ENCODE results near the gene CNPY3. TPM values are rescaled to one million over a fixed set of nuclear protein-coding genes. Genes with fewer than 3 reads are reported as not detected.
"Not testable (repeated sequence)": the region's sequence is repeated elsewhere in the genome, so short reads cannot be mapped to it uniquely, and the experiment has no call there.

CNPY3 gene
- total and polyA plus RNA-seq, 10 of the 15 experiments (the other 5 are each of a cell fraction or from before 2014, with no cell fraction given): 7.2 to 102 (median 73.6) TPM

GRCh38 chr6:42952389-42952788 is 23.1 kb downstream of the CNPY3 start (continued):
- TF ChIP-seq E4F1 (IDR thresholded peaks at IDR 0.05; ENCODE audit: borderline replicate concordance, partially characterized antibody): no peak
- TF ChIP-seq NBN (IDR thresholded peaks at IDR 0.05): no peak
- TF ChIP-seq ASH2L (IDR thresholded peaks at IDR 0.05; ENCODE audit: borderline replicate concordance, low read depth): no peak
- TF ChIP-seq CBX5 (IDR thresholded peaks at IDR 0.05; ENCODE audit: low read depth): no peak
- no peak for TF ChIP-seq NKRF (conservative IDR thresholded peaks at IDR 0.05)
- TF ChIP-seq EED (IDR thresholded peaks at IDR 0.05; ENCODE audit: low read depth): no peak
- no peak for TF ChIP-seq PML (IDR thresholded peaks at IDR 0.05; ENCODE audit: low read length)
- no peak for TF ChIP-seq POU2F2 (IDR thresholded peaks at IDR 0.05; ENCODE audit: borderline replicate concordance, low read depth, low read length)
- TF ChIP-seq DPF2 (IDR thresholded peaks at IDR 0.05): no peak
- TF ChIP-seq TBL1XR1 (IDR thresholded peaks at IDR 0.05; ENCODE audit: low read depth, low read length): no peak
- TF ChIP-seq, protein P1, sequence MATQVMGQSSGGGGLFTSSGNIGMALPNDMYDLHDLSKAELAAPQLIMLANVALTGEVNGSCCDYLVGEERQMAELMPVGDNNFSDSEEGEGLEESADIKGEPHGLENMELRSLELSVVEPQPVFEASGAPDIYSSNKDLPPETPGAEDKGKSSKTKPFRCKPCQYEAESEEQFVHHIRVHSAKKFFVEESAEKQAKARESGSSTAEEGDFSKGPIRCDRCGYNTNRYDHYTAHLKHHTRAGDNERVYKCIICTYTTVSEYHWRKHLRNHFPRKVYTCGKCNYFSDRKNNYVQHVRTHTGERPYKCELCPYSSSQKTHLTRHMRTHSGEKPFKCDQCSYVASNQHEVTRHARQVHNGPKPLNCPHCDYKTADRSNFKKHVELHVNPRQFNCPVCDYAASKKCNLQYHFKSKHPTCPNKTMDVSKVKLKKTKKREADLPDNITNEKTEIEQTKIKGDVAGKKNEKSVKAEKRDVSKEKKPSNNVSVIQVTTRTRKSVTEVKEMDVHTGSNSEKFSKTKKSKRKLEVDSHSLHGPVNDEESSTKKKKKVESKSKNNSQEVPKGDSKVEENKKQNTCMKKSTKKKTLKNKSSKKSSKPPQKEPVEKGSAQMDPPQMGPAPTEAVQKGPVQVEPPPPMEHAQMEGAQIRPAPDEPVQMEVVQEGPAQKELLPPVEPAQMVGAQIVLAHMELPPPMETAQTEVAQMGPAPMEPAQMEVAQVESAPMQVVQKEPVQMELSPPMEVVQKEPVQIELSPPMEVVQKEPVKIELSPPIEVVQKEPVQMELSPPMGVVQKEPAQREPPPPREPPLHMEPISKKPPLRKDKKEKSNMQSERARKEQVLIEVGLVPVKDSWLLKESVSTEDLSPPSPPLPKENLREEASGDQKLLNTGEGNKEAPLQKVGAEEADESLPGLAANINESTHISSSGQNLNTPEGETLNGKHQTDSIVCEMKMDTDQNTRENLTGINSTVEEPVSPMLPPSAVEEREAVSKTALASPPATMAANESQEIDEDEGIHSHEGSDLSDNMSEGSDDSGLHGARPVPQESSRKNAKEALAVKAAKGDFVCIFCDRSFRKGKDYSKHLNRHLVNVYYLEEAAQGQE (IDR thresholded peaks at IDR 0.05; ENCODE audit: low read depth, low read length): no peak

- POLR2A ChIA-PET: interaction anchor here (0.6 kb wide), 1 partner anchor 25 kb away, joined by 6 read pairs; the partner anchor contains the start of gene CNPY3
- RAD21 ChIA-PET (ENCODE audit: unreplicated experiment); H2AFZ ChIP-seq (ENCODE audit: control insufficient read depth, low read depth, low read length); H3K79me2 ChIP-seq (ENCODE audit: control insufficient read depth, insufficient read depth, low read length); BruUV-seq (replicated peaks); H3K27ac ChIP-seq (ENCODE audit: control insufficient read depth, insufficient read depth); intact Hi-C loops (cut with micrococcal nuclease; ENCODE audit: unreplicated experiment); H3K4me3 ChIP-seq; H3K27me3 ChIP-seq (replicated peaks in 1 of 2; ENCODE audit: control insufficient read depth in 2 of 2, insufficient read depth in 2 of 2, low read length in 1 of 2); in situ Hi-C loops (cut with MboI); SMC1A ChIA-PET (ENCODE audit: uncharacterized antibody, unreplicated experiment); H3K4me1 ChIP-seq (ENCODE audit: control insufficient read depth, insufficient read depth, low read length); CTCF ChIA-PET; FAIRE-seq; ATAC-seq; H3K9ac ChIP-seq (ENCODE audit: control insufficient read depth, insufficient read depth, low read length); DNase-seq (ENCODE audit: low read depth, low spot score); H4K20me1 ChIP-seq (ENCODE audit: control insufficient read depth, insufficient read depth); H3K9me3 ChIP-seq (replicated peaks; ENCODE audit: control insufficient read depth, insufficient read depth, low read length); H3K36me3 ChIP-seq (ENCODE audit: control insufficient read depth in 2 of 2, insufficient read depth in 2 of 2, low read length in 1 of 2); H3K4me2 ChIP-seq (ENCODE audit: control insufficient read depth, insufficient read depth): not testable (repeated sequence)
- WGBS (ENCODE audit: insufficient coverage, insufficient replicate concordance, low lambda C conversion rate, missing lambda C conversion rate): 97% methylated on average over 4 of the region's 4 CpGs
These were observed 25.1 kb downstream of the CNPY3 start for GRCh38 chr6:42954405-42954804.

Data from GM12878 (cell line).